Muscle of leg (tissue), 16 donors: ENCODE measurements around the gene MRPL51. TPM values are rescaled to one million over a fixed set of nuclear protein-coding genes. Genes with fewer than 3 reads are reported as not detected.
A peak's percentile ranks its signal among the peaks of the same experiment; 100 is the strongest.

Source experiments
- DNase-seq: peaks from one replicate; pipeline ENCODE4 v3.0.0; 2013
- H3K27ac ChIP-seq: one replicate; pipeline ENCODE4 v1.5.1; 2013; ENCODE audit warnings: mild to moderate bottlenecking, low read length, control low read depth
- H3K27me3 ChIP-seq: one replicate; pipeline ENCODE4 v1.6.1; 2013; ENCODE audit warnings: low read length; ENCODE audit not compliant: control insufficient read depth, insufficient read depth
- H3K36me3 ChIP-seq: one replicate; pipeline ENCODE4 v1.6.1; 2013; ENCODE audit warnings: low read length; ENCODE audit not compliant: control insufficient read depth, insufficient read depth
- H3K4me1 ChIP-seq: one replicate; pipeline ENCODE4 v1.6.1; 2013; ENCODE audit warnings: low read length; ENCODE audit not compliant: control insufficient read depth, insufficient read depth
- H3K4me3 ChIP-seq: one replicate; pipeline ENCODE4 v1.5.1; 2013; ENCODE audit warnings: low read length, control low read depth
- H3K9me3 ChIP-seq: replicated peaks from 2 replicates; pipeline ENCODE4 v1.6.1; 2013; ENCODE audit warnings: low read depth, low read length; ENCODE audit not compliant: control insufficient read depth
- WGBS: methylation state at CpG from one replicate; pipeline ENCODE4 v1.1.5; 2013; ENCODE audit warnings: missing lambda C conversion rate; ENCODE audit not compliant: insufficient coverage; 5-methylcytosine and 5-hydroxymethylcytosine counted together
- long read RNA-seq, 11 donors: transcript quantifications; one replicate each; lab custom pipeline, GENCODE V29; 2026
- polyA plus RNA-seq, 8 donors: library from polyadenylated mRNA; unstranded; fragments of 120-200 nt; gene quantifications; one replicate each; pipeline versions ENCODE4 v1.2.1 to v1.2.3, GENCODE V29; 2013; ENCODE audit warnings: inconsistent platforms in 1 of 8, low replicate concordance in 1 of 8; ENCODE audit not compliant: insufficient read length in 8 of 8, insufficient read depth in 1 of 8
- total RNA-seq: library from RNA; stranded (reverse); fragments of 120-200 nt; gene quantifications from one replicate; pipeline ENCODE4 v1.2.4, GENCODE V29; 2013

The MRPL51 gene
- total RNA-seq, result 179 TPM
- polyA plus RNA-seq, result 100 to 1,000 TPM; 131 to 171 (median 143) TPM
- long read RNA-seq, donor 1, transcript MRPL51-201 (3 exons, 1,234 nt), result major isoform, 15 of 21 reads
- long read RNA-seq, donor 1, partial matches to known transcripts, result 0 of 21 reads
- long read RNA-seq, donor 1, other reads (novel, unspliced or antisense), result 0 of 21 reads
- long read RNA-seq, donor 2, transcript MRPL51-201 (3 exons, 1,234 nt), result major isoform, 11 of 12 reads
- long read RNA-seq, donor 2, partial matches to known transcripts, result 0 of 12 reads
- long read RNA-seq, donor 2, other reads (novel, unspliced or antisense), result 0 of 12 reads
- long read RNA-seq, donor 3, transcript MRPL51-201 (3 exons, 1,234 nt), result major isoform, 69 of 74 reads
- long read RNA-seq, donor 3, partial matches to known transcripts, result 0 of 74 reads
- long read RNA-seq, donor 3, other reads (novel, unspliced or antisense), result 0 of 74 reads
- long read RNA-seq, donor 4, transcript MRPL51-201 (3 exons, 1,234 nt), result major isoform, 50 of 73 reads
- long read RNA-seq, donor 4, partial matches to known transcripts, result 15 of 73 reads
- long read RNA-seq, donor 4, other reads (novel, unspliced or antisense), result 0 of 73 reads
- long read RNA-seq, donor 5, transcript MRPL51-205 (3 exons, 814 nt), result minor isoform, 8 of 327 reads
- long read RNA-seq, donor 5, transcript MRPL51-201 (3 exons, 1,234 nt), result major isoform, 249 of 327 reads
- long read RNA-seq, donor 5, partial matches to known transcripts, result 56 of 327 reads
- long read RNA-seq, donor 5, other reads (novel, unspliced or antisense), result 7 of 327 reads
- long read RNA-seq, donor 6, transcript MRPL51-202 (3 exons, 601 nt), result minor isoform, 9 of 196 reads
- long read RNA-seq, donor 6, transcript MRPL51-201 (3 exons, 1,234 nt), result major isoform, 152 of 196 reads
- long read RNA-seq, donor 6, partial matches to known transcripts, result 27 of 196 reads
- long read RNA-seq, donor 6, other reads (novel, unspliced or antisense), result 0 of 196 reads
- long read RNA-seq, donor 7, transcript MRPL51-205 (3 exons, 814 nt), result minor isoform, 5 of 7,906 reads
- long read RNA-seq, donor 7, transcript MRPL51-201 (3 exons, 1,234 nt), result major isoform, 123 of 7,906 reads
- long read RNA-seq, donor 7, partial matches to known transcripts, result 4,529 of 7,906 reads
- long read RNA-seq, donor 7, other reads (novel, unspliced or antisense), result 3,238 of 7,906 reads
- long read RNA-seq, donor 8, transcript MRPL51-201 (3 exons, 1,234 nt), result major isoform, 65 of 82 reads
- long read RNA-seq, donor 8, transcript MRPL51-203 (2 exons, 501 nt), result minor isoform, 6 of 82 reads
- long read RNA-seq, donor 8, partial matches to known transcripts, result 7 of 82 reads
- long read RNA-seq, donor 8, other reads (novel, unspliced or antisense), result 0 of 82 reads
- long read RNA-seq, donor 9, transcript MRPL51-201 (3 exons, 1,234 nt), result major isoform, 74 of 81 reads
- long read RNA-seq, donor 9, partial matches to known transcripts, result 0 of 81 reads
- long read RNA-seq, donor 9, other reads (novel, unspliced or antisense), result 0 of 81 reads
- long read RNA-seq, donor 10, transcript MRPL51-203 (2 exons, 501 nt), result minor isoform, 5 of 108 reads
- long read RNA-seq, donor 10, transcript MRPL51-201 (3 exons, 1,234 nt), result major isoform, 90 of 108 reads
- long read RNA-seq, donor 10, transcript MRPL51-202 (3 exons, 601 nt), result minor isoform, 6 of 108 reads
- long read RNA-seq, donor 10, partial matches to known transcripts, result 0 of 108 reads
- long read RNA-seq, donor 10, other reads (novel, unspliced or antisense), result 0 of 108 reads
- long read RNA-seq, donor 11, transcript MRPL51-201 (3 exons, 1,234 nt), result major isoform, 83 of 95 reads
- long read RNA-seq, donor 11, transcript MRPL51-202 (3 exons, 601 nt), result minor isoform, 5 of 95 reads
- long read RNA-seq, donor 11, partial matches to known transcripts, result 0 of 95 reads
- long read RNA-seq, donor 11, other reads (novel, unspliced or antisense), result 0 of 95 reads

- peak; percentile 98 for DNase-seq
- WGBS, result 0% methylated on average over 26 of the region's 39 CpGs
- Histone ChIP-seq H3K27me3 (no peaks in the 10 kb centered on the region), H3K27ac (peak within 1 kb of the TSS; percentile 99), H3K36me3 (peaks cover 21% of the 10 kb centered on the region), H3K4me3 (peak within 1 kb of the TSS; percentile 93), H3K9me3 (no peaks in the 10 kb centered on the region), H3K4me1 (peaks cover 14% of the 10 kb centered on the region)
Measured at GRCh38 chr12:6492838-6493496, at the start of gene MRPL51. Gene MRPL51, minus strand, starts transcription at chr12:6493262. Its CDS starts 126 bp downstream, at chr12:6493136.

GRCh38 chr12:6542209-6543009, 49.3 kb upstream of the MRPL51 start:
- Histone ChIP-seq H3K36me3 (peaks cover 78% of the 10 kb centered on the region), H3K27me3 (no peaks in the 10 kb centered on the region), H3K9me3 (no peaks in the 10 kb centered on the region), H3K4me3 (no peak overlapping the region), H3K27ac (peak overlapping the region; percentile 43), H3K4me1 (peaks cover 47% of the 10 kb centered on the region)
- 68% methylated on average over 11 of the region's 13 CpGs for WGBS
- DNase-seq, result no peak

- Histone ChIP-seq H3K27me3 (no peaks in the 10 kb centered on the region), H3K9me3 (no peaks in the 10 kb centered on the region), H3K4me3 (no peak overlapping the region), H3K27ac (peak overlapping the region; percentile 43), H3K36me3 (peaks cover 78% of the 10 kb centered on the region), H3K4me1 (peaks cover 55% of the 10 kb centered on the region)
- DNase-seq, result no peak
- WGBS, result 61% methylated on average over 26 of the region's 26 CpGs
Measured at GRCh38 chr12:6541371-6542165, 48.5 kb upstream of the MRPL51 start.

- H3K27ac ChIP-seq, result peak overlapping the region; percentile 43
- peaks cover 68% of the 10 kb centered on the region for H3K4me1 ChIP-seq
- DNase-seq, result peak; percentile 89
- H3K9me3 ChIP-seq, result no peaks in the 10 kb centered on the region
- peaks cover 80% of the 10 kb centered on the region for H3K36me3 ChIP-seq
- no peaks in the 10 kb centered on the region for H3K27me3 ChIP-seq
- WGBS, result 16% methylated on average over 28 of the region's 35 CpGs
- H3K4me3 ChIP-seq, result no peak overlapping the region
Measured at GRCh38 chr12:6540181-6540877, 47.3 kb upstream of the MRPL51 start.

- no peak for DNase-seq
- Histone ChIP-seq H3K27ac (peak overlapping the region; percentile 43), H3K36me3 (peaks cover 76% of the 10 kb centered on the region), H3K27me3 (no peaks in the 10 kb centered on the region), H3K9me3 (no peaks in the 10 kb centered on the region), H3K4me1 (peaks cover 70% of the 10 kb centered on the region), H3K4me3 (no peak overlapping the region)
- WGBS, result 78% methylated on average over 10 of the region's 14 CpGs
Measured at GRCh38 chr12:6539707-6540134, 46.7 kb upstream of the MRPL51 start.

- H3K36me3 ChIP-seq, result peaks cover 72% of the 10 kb centered on the region
Measured at GRCh38 chr12:6539314-6539682, 46.2 kb upstream of the MRPL51 start.

GRCh38 chr12:6538420-6539313, 45.6 kb upstream of the MRPL51 start:
- peak overlapping the region; percentile 84 for H3K27ac ChIP-seq
- peaks cover 70% of the 10 kb centered on the region for H3K36me3 ChIP-seq
- no peak for DNase-seq

More at GRCh38 chr12:6539314-6539682, 46.2 kb upstream of the MRPL51 start:
- Histone ChIP-seq H3K4me3 (no peak overlapping the region), H3K27me3 (no peaks in the 10 kb centered on the region), H3K9me3 (no peaks in the 10 kb centered on the region), H3K4me1 (peaks cover 70% of the 10 kb centered on the region), H3K27ac (peak overlapping the region; percentile 84)
- DNase-seq, result no peak
- WGBS, result 85% methylated on average over 3 of the region's 5 CpGs

More at GRCh38 chr12:6538420-6539313, 45.6 kb upstream of the MRPL51 start:
- Histone ChIP-seq H3K27me3 (no peaks in the 10 kb centered on the region), H3K4me1 (peaks cover 74% of the 10 kb centered on the region), H3K9me3 (no peaks in the 10 kb centered on the region), H3K4me3 (no peak overlapping the region)
- 63% methylated on average over 18 of the region's 24 CpGs for WGBS
